Stimulated activated naive B cell treated with anti-CD40 and anti-IgM and Interleukin-4, amounts not matched to agents 10 μg/mL and 1 μg/mL and 100 μg/mL, for 72 hours (primary cell): Measurements from ENCODE around the gene GSTA3.
"Not testable (repeated sequence)": the region's sequence is repeated elsewhere in the genome, so short reads cannot be mapped to it uniquely, and the experiment has no call there.

ENCODE experiments used
- ATAC-seq, 2 donors: fragments of 150-1000 bp; cut with Tn5 transposase; replicated peaks; 2 replicates each; pipeline ENCODE4 v1.10.0; 2021; ENCODE audit warnings: moderate library complexity in 1 of 2
- DNase-seq: peaks from one replicate; pipeline ENCODE4 v3.0.0; 2021
- H3K27ac Mint-ChIP-seq: one replicate; pipeline ENCODE4 v1.8.0; 2022; ENCODE audit warnings: mild to moderate bottlenecking, mixed read lengths
- H3K27me3 Mint-ChIP-seq, 2 donors: one replicate each; pipeline ENCODE4 v1.8.0; 2022; ENCODE audit warnings: mixed read lengths in 2 of 2
- H3K36me3 Mint-ChIP-seq, 2 donors: one replicate each; pipeline ENCODE4 v1.8.0; 2022; ENCODE audit warnings: mixed read lengths in 2 of 2, mild to moderate bottlenecking in 1 of 2
- H3K4me1 Mint-ChIP-seq, 2 donors: one replicate each; pipeline ENCODE4 v1.8.0; 2022; ENCODE audit warnings: mixed read lengths in 2 of 2, mild to moderate bottlenecking in 1 of 2
- H3K4me3 Mint-ChIP-seq, 2 donors: one replicate each; pipeline ENCODE4 v1.8.0; 2022; ENCODE audit warnings: mild to moderate bottlenecking in 2 of 2, mixed read lengths in 2 of 2, moderate library complexity in 1 of 2
- H3K9me3 Mint-ChIP-seq, 2 donors: one replicate each; pipeline ENCODE4 v1.8.0; 2022; ENCODE audit warnings: mixed read lengths in 2 of 2, mild to moderate bottlenecking in 1 of 2

GSTA3 gene

DNA sequence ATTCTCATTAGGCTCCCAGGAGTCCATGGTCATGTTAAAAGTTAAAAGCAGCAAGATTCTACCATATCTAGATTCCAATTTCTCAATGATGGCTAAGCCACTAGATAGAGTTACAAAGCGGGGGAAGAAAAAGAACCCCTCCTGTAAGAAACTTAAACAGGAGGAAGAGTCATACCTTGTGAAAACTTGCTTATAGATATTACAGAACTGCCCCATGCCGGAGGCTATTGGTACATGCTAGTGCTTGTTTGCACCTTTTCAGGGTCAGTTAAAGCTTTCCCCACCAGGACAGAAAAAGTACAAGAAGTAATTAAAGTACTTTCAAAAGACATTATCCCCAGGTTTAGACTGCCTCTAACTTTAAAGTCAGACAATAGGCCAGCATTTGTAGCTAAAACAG lies 15.5 kb upstream of the GSTA3 start:
- no peaks in the 10 kb centered on the region for H3K4me1 Mint-ChIP-seq
- H3K36me3 Mint-ChIP-seq: no peaks in the 10 kb centered on the region
- H3K27ac Mint-ChIP-seq: no peak overlapping the region
- peaks cover 0 to 2% of the 10 kb centered on the region in 2 donors for H3K9me3 Mint-ChIP-seq
- ATAC-seq: no peak
- DNase-seq: no peak
- H3K4me3 Mint-ChIP-seq: no peak overlapping the region
- peaks cover 24 to 36% of the 10 kb centered on the region in 2 donors for H3K27me3 Mint-ChIP-seq

DNA sequence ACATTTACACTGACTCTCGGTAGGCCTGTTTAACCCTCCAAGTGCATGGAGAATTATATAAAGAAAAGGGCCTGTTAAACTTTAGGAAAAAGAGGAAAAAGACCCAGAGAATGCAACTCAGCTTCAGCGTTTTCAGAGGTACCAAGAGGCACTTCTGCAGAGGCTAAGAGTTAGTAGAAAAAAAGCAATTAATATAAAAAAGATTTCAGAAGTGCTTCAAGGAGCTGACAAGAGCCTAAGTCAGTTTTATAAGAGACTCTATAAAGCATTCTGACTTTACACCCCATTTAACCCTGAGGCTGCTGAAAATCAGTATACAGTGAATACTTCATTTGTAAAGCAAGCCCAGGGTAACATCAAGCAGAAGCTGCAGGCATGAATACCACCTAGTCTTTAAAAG lies 14.2 kb upstream of the GSTA3 start:
- H3K36me3 Mint-ChIP-seq, H3K4me3 Mint-ChIP-seq, DNase-seq, ATAC-seq, H3K27ac Mint-ChIP-seq, H3K9me3 Mint-ChIP-seq, H3K4me1 Mint-ChIP-seq: not testable (repeated sequence)
- H3K27me3 Mint-ChIP-seq: peaks cover 19 to 33% of the 10 kb centered on the region in 2 donors

DNA sequence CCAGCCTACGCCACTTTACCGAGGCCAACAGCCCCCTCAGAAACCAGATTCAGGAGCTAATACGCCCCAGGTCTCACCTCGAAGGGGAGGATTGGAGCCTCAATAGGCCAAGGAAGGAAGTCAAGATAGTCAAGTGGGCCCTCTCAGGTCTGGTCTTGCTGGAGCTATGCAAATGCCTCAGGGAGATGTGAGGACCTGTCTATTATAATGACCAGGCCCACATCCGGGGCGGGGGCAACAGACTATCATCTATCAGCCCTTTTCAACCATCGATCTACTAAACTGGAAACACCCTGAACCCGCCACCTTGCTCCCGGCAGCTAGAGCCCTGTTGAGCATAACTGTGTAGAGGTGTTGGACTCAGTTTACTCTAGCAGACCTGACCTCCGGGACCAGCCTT lies 12.7 kb upstream of the GSTA3 start:
- DNase-seq: no peak
- no peaks in the 10 kb centered on the region for H3K36me3 Mint-ChIP-seq
- no peaks in the 10 kb centered on the region for H3K4me1 Mint-ChIP-seq
- no peak overlapping the region for H3K4me3 Mint-ChIP-seq
- peaks cover 20 to 29% of the 10 kb centered on the region in 2 donors for H3K27me3 Mint-ChIP-seq
- no peaks in the 10 kb centered on the region for H3K9me3 Mint-ChIP-seq
- no peak for ATAC-seq
- no peak overlapping the region for H3K27ac Mint-ChIP-seq

DNA sequence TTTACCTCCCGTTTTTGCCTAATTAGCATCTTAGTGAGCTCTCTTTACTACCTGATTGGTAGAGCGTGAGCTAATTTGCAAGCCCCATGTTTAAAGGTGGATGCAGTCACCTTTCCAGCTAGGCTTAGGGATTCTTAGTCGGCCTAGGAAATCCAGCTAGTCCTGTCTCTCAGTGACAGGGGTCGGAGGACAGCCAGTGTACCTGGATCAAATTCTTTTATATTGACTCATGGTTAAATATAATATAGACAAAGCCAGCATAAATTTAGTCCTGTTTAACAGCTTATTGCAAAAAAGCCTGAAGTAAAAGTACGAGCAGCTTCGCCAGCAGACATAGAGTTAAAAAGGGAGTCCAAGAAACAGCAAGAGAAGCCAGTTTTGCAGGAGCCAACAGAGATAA lies 12.2 kb upstream of the GSTA3 start:
- H3K4me1 Mint-ChIP-seq: no peaks in the 10 kb centered on the region
- H3K27ac Mint-ChIP-seq: no peak overlapping the region
- H3K9me3 Mint-ChIP-seq: no peaks in the 10 kb centered on the region
- peaks cover 17 to 29% of the 10 kb centered on the region in 2 donors for H3K27me3 Mint-ChIP-seq
- no peak overlapping the region for H3K4me3 Mint-ChIP-seq
- DNase-seq (no peak), ATAC-seq (no peak)
- H3K36me3 Mint-ChIP-seq: no peaks in the 10 kb centered on the region

DNA sequence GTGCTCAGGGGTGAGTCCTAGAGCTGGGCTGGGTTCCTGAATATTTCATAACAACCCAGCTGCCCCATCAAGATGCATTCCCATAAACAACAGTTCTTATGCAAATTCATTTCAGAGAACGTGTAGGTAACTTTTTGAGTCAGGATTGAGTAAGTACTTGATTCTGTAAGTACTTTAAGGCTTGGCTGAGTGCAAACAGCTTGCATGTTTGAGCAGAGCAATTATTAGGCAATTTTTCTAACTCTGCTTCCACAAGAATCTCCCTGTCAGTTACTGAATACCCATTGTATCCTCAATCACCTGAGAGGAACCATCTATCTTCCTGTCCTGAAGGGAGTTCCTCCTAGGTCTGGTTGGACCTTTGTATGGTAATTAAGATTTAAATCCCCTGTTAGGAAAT lies 10.0 kb upstream of the GSTA3 start:
- H3K4me1 Mint-ChIP-seq, H3K27ac Mint-ChIP-seq, H3K4me3 Mint-ChIP-seq, H3K9me3 Mint-ChIP-seq, DNase-seq, H3K36me3 Mint-ChIP-seq, ATAC-seq: not testable (repeated sequence)
- H3K27me3 Mint-ChIP-seq: peaks cover 14 to 20% of the 10 kb centered on the region in 2 donors

DNA sequence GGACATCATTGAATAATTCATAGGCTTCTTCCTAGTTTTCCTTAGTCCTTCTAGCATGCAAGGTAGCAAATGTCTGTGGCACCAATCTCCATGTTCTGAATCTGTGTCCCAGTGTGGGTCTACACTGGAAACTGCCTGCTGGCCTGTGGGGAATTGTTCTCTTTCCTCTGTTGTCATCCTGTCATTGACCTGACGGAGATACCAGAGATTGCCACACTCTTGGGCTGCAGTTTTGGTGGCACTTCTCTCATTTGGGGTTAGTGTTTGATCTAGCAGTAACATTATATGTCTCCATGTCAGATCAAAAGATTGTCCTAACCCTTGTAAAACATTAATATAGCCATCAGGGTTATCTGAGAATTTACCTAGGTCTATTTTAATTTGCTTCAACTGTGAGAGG lies 9.3 kb upstream of the GSTA3 start:
- H3K36me3 Mint-ChIP-seq, H3K9me3 Mint-ChIP-seq, DNase-seq, H3K4me1 Mint-ChIP-seq, H3K27ac Mint-ChIP-seq, ATAC-seq, H3K4me3 Mint-ChIP-seq: not testable (repeated sequence)
- peaks cover 8 to 13% of the 10 kb centered on the region in 2 donors for H3K27me3 Mint-ChIP-seq

DNA sequence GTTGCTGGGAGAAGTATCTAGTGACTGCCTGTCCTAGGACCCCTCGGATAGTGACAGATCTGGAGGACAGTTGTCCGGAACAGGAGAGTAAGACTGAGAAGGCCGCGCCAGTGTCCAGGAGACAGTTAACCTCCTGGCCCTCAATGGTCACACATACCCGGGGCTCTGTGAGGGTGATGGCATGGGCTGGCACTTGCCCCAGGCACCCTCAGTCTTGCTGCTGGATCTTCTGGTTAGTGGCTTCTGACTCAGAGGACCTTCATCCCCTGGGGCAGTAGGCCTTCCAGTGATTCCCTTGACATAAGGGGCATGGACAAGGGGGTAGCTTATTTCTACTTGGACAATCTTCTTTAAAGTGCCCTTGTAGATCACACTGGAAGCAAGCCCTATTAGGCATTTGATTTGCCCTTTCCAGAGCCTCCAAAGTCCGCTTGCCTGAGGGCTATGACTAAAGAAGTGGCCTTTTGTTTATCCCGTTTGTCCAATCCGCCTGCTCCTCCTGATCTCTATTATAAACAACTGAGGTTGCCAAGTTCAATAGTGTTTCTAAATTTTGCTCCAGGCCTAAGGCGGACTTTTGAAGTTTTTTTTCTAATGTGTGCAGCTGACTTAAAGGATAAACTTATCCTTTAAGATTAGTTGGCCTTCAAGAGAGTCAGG lies 8.7 kb upstream of the GSTA3 start:
- H3K4me1 Mint-ChIP-seq, H3K9me3 Mint-ChIP-seq, DNase-seq, ATAC-seq, H3K4me3 Mint-ChIP-seq, H3K36me3 Mint-ChIP-seq, H3K27ac Mint-ChIP-seq: not testable (repeated sequence)
- H3K27me3 Mint-ChIP-seq: peaks cover 12 to 14% of the 10 kb centered on the region in 2 donors

DNA sequence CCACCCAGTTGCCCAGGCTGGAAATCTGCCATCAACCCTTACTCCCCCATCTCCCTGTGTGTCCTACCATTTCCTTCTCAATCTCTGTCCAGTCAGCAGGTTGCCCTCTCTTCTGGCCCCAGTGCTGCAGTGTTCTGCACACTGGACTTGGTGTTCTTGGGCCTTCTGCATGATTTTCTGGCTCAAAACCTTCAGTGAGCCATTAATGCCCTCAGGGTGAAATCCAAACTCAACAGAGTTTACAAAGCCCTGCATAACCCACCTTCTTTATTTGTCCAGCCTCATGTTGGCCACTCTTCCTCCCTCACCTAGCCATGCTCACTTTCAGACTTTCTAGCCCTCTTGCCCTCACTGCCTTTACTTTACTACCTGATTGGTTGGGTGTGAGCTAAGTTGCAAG lies 5.0 kb upstream of the GSTA3 start:
- ATAC-seq (no peak), DNase-seq (no peak)
- H3K27ac Mint-ChIP-seq: no peak overlapping the region
- H3K36me3 Mint-ChIP-seq: no peaks in the 10 kb centered on the region
- no peaks in the 10 kb centered on the region for H3K4me1 Mint-ChIP-seq
- H3K9me3 Mint-ChIP-seq: no peaks in the 10 kb centered on the region
- peaks cover 0 to 12% of the 10 kb centered on the region in 2 donors for H3K27me3 Mint-ChIP-seq
- H3K4me3 Mint-ChIP-seq: no peak overlapping the region

DNA sequence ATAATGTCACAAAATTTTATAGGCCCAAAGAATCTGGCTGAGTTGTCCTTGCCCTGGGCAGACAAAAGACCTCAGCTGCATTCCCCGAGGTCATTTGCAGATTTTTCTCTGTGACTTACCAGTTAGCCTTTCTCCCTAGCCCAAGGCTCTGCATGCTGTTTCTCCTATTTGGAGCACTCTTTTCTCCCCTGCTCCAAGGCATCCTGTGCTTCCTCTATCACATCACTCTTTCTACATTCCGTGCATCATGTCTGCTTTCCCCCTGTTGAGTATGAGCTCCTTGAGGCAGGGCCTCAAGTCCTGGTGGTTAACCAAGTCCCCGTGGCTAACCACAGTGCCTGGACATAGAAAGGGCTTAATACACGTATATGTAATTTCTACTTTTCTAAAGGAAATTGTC lies 593 bp upstream of the GSTA3 start:
- Mint-ChIP-seq H3K36me3 (no peaks in the 10 kb centered on the region), H3K4me1 (no peaks in the 10 kb centered on the region), H3K4me3 (no peak overlapping the region), H3K27ac (no peak overlapping the region), H3K9me3 (no peaks in the 10 kb centered on the region), H3K27me3 (peaks cover 0 to 8% of the 10 kb centered on the region in 2 donors)
- ATAC-seq (no peak), DNase-seq (no peak)

DNA sequence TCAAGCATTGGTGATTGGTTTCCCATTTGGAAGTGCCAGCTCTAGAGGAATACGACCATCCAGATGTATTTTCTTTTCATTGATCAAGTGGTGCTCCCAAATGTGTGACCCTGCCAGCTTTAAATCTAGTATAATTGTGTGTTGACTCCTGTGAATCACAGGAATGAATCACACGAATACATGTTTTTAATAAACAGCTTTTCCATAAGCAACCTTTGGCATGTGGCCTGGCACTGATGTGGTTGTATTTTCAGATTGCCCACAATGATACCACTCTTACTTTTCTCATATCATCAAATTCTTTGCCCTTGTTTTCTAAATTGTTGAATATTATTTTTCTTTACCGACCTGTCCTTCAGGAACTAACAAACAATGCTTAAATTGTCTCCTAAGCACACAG lies 367 bp downstream of the GSTA3 start:
- DNase-seq (no peak), ATAC-seq (no peak)
- Mint-ChIP-seq H3K4me1 (no peaks in the 10 kb centered on the region), H3K27me3 (peaks cover 0 to 8% of the 10 kb centered on the region in 2 donors), H3K9me3 (no peaks in the 10 kb centered on the region), H3K27ac (no peak overlapping the region), H3K4me3 (no peak overlapping the region), H3K36me3 (no peaks in the 10 kb centered on the region)

DNA sequence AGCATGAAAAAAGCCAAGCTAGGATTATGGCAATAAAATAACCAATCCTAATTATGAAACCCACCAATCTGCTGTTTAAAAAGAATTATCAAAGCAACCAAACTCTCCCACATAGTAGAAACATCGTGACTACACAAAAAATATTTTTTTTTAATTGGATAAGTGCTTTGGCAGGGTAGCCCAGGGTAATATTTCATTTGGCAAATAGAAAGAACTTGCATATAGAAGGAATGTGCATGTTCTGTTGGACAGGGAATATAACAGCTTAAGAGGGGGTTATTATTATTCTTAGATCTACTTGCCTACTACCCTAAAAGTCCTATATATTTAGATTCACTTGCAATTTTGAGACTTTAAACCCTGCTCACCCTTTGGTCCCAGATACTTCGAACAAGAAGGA lies 972 bp downstream of the GSTA3 start:
- DNase-seq (no peak), ATAC-seq (no peak)
- no peaks in the 10 kb centered on the region for H3K36me3 Mint-ChIP-seq
- H3K9me3 Mint-ChIP-seq: no peaks in the 10 kb centered on the region
- H3K27ac Mint-ChIP-seq: no peak overlapping the region
- peaks cover 0 to 4% of the 10 kb centered on the region in 2 donors for H3K27me3 Mint-ChIP-seq
- no peaks in the 10 kb centered on the region for H3K4me1 Mint-ChIP-seq
- H3K4me3 Mint-ChIP-seq: no peak overlapping the region

DNA sequence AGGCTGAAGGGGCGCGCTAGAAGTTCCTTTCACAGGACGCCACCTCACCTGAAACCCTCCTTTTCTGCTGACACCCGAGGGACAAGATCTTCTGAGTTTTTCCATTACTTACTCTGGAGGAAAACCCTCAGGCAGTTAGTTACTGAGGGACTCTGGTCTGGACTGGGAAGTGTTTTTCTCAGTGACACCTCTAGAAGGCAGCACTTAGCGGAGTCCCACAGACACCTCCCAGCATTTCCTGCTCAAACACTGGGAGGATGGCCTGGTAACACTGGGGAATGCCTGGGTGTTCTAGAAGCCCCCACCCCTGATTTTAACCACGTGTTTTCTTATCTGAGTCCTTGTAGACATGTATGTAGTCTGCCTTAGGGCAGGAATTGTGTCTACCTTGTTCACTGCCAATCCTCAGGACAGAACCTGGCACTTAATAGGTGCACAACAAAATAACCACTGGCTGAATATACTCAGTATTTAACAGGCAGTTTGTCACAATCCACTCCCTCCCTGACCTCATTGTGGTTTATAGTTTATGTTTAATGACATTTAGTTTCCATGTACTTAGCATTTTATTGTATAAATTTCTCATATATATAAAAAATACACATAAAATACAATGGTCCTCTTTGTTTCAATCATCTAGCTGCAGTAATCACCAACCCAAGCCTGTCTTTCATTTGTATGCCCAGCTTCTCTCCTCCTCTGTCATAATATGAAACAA lies 4.8 kb downstream of the GSTA3 start:
- H3K27ac Mint-ChIP-seq: no peak overlapping the region
- no peaks in the 10 kb centered on the region for H3K9me3 Mint-ChIP-seq
- H3K4me1 Mint-ChIP-seq: no peaks in the 10 kb centered on the region
- H3K4me3 Mint-ChIP-seq: no peak overlapping the region
- peaks cover 11 to 22% of the 10 kb centered on the region in 2 donors for H3K27me3 Mint-ChIP-seq
- DNase-seq (no peak), ATAC-seq (no peak)
- no peaks in the 10 kb centered on the region for H3K36me3 Mint-ChIP-seq

DNA sequence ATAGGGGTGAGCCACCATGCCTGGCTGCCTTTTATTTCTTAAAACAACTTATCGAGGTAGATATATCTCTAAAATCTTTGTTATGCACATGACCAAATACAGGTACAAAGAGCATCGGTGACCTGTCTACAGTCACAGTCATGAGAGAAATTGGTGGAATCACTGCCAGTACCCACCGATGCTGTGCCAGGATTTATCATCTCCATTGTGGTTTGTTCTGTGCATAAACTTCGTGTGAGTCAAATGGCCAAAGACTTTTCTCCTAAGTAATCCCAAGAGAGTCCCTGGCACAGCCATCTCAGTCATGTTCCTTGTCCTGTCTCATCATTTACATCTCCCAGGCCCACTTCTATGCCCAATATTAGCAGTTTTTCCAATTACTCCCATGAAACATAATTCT lies 9.0 kb downstream of the GSTA3 start:
- Mint-ChIP-seq H3K9me3 (peaks cover 5 to 8% of the 10 kb centered on the region in 2 donors), H3K4me1 (no peaks in the 10 kb centered on the region), H3K27ac (no peak overlapping the region), H3K36me3 (no peaks in the 10 kb centered on the region), H3K4me3 (no peak overlapping the region), H3K27me3 (peaks cover 15 to 28% of the 10 kb centered on the region in 2 donors)
- ATAC-seq: no peak
- DNase-seq: no peak

DNA sequence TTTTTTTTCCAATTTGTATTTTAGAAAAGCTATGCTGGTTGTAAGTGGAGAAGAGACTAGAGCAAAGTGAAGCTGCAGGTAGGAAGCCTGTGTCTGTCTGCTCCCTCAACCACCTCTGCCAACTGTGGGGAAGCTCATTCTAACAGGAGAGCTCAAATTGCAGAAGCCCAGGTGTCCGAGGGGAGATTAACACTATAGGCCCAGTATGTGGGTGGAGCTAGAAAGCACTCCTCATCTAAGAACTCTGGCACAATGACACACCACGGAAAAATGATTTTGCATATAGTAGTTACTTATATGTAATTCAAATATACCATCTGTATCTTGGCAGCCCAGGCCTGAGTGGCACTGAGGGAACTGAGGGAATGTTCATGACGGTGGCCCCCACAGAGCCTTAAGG lies 13.7 kb downstream of the GSTA3 start:
- ATAC-seq, DNase-seq, H3K4me1 Mint-ChIP-seq, H3K36me3 Mint-ChIP-seq, H3K27ac Mint-ChIP-seq, H3K9me3 Mint-ChIP-seq, H3K4me3 Mint-ChIP-seq: not testable (repeated sequence)
- H3K27me3 Mint-ChIP-seq: peaks cover 14 to 22% of the 10 kb centered on the region in 2 donors

DNA sequence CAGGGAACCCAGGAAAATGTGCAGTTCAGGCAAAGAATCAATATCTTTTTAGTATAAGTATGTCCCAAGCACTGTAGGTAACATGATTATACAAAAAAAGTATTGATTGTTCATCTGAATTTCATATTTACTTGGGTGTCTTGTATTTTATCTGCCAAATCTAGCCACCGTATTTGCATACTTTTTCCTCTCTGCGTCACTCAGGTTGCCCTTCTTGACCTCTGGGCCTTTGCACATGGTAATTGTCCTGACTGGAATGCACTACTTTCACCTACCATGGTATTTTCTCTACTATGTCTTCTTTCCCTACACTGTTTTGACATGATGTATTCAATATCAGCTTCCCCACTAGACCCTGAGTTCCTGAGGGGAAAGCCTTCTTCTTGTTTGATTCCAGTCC lies 15.2 kb downstream of the GSTA3 start:
- Mint-ChIP-seq H3K4me3 (no peak overlapping the region), H3K36me3 (no peaks in the 10 kb centered on the region), H3K9me3 (peaks cover 5 to 8% of the 10 kb centered on the region in 2 donors), H3K27ac (no peak overlapping the region), H3K27me3 (peaks cover 9 to 22% of the 10 kb centered on the region in 2 donors), H3K4me1 (no peaks in the 10 kb centered on the region)
- DNase-seq (no peak), ATAC-seq (no peak)
